ENCODE data around the gene NRN1.

Gene NRN1

GRCh38 chr6:5986861-5987260 lies 19.9 kb downstream of the NRN1 start:
- no peak for DNase-seq
- Histone ChIP-seq H3K14ac (ENCODE audit: low read length in 2 of 2) (no peak overlapping the region), H3K79me1 (replicated peaks; ENCODE audit: low read length, poor library complexity, severe bottlenecking) (no peaks in the 10 kb centered on the region), H3K18ac (ENCODE audit: low read depth in 1 of 2, low read length in 2 of 2) (no peak overlapping the region), H4K8ac (ENCODE audit: low read length) (no peak overlapping the region), H3K4me2 (ENCODE audit: low read length, poor library complexity, severe bottlenecking) (no peak overlapping the region), H3K27ac (ENCODE audit: low read length, poor library complexity, severe bottlenecking) (no peak overlapping the region), H2BK15ac (ENCODE audit: low read depth, poor library complexity, severe bottlenecking) (no peak overlapping the region), H2BK12ac (ENCODE audit: low read length in 2 of 2) (no peak overlapping the region), H4K91ac (ENCODE audit: low read length) (no peak overlapping the region), H3K4ac (ENCODE audit: low read depth in 1 of 2, low read length in 2 of 2) (no peak overlapping the region), H3K36me3 (ENCODE audit: control insufficient read depth in 1 of 2, insufficient read depth in 2 of 2, low read depth in 1 of 2, low read length in 2 of 2) (no peaks in the 10 kb centered on the region), H3K27me3 (ENCODE audit: control insufficient read depth in 1 of 2, insufficient read depth in 1 of 2, low read length in 2 of 2) (peaks cover 0 to 20% of the 10 kb centered on the region in 2 experiments), H3K9me3 (ENCODE audit: control insufficient read depth, low read length) (peaks cover 5% of the 10 kb centered on the region), H3K9ac (ENCODE audit: low read length) (no peak overlapping the region), H2AFZ (ENCODE audit: low read depth, low read length) (no peak overlapping the region), H2AK5ac (ENCODE audit: low read length, severe bottlenecking) (no peak overlapping the region), H3K23ac (ENCODE audit: low read length in 2 of 2) (no peak overlapping the region), H3K4me3 (ENCODE audit: insufficient read depth in 1 of 2, low read depth in 1 of 2, low read length in 2 of 2) (no peak overlapping the region), H2BK120ac (ENCODE audit: low read depth, low read length) (no peak overlapping the region), H3K4me1 (ENCODE audit: control insufficient read depth, insufficient read depth, low read depth, low read length) (no peaks in the 10 kb centered on the region), H2BK5ac (ENCODE audit: low read depth, low read length, poor library complexity, severe bottlenecking) (no peak overlapping the region)
- 48% methylated on average over 1 of the region's 2 CpGs for WGBS

DNA sequence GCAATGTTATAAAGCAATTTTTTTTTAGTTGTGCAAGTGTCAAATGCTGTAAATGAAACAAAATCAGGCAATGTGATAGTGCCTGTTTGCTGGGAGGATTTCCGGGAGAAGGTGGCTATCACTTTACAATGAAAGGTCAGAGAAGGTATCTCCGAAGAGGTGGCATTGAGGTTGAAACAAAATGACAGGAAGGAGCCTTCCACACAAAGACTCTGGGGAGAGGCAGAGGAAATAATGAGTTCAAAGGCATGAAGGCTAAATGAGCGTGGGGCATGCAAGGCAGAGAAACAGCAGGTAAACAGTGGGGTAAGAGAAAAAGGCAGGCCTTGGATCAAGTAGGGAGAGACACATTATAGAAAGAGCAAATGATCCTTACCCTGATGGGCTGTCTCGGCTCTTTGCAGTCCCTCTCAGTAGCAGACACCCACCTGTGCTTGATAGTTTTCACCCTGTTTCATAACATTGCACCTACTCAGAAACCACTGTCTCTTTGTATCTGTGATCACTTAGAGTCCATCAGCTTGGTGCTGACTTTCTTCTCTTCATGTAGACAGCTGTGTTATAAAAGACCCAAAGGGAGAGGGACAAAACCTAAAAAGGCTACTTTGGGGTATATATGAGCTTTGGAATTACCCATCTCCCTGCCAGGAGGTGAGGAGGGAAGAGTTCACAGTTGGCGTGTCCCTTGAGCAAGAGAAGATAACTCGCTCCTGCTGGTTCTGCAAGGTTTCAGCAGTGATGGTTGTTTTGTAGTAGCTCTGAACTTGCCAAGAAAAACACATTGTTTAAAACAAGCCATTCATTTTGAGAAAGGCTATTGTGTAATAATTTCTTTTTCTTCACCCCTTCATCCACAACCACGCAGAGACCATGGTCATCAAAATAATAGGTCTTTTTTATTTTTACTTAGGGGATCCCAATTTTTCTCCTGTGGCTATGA lies 22.3 kb downstream of the NRN1 start:
- no peak overlapping the region for H3K18ac ChIP-seq (ENCODE audit: low read depth in 1 of 2, low read length in 2 of 2)
- 74% methylated on average over 6 of the region's 7 CpGs for WGBS

GRCh38 chr6:5981126-5982026 lies 25.3 kb downstream of the NRN1 start:
- DNase-seq = no peak

More for the DNA sequence above, 22.3 kb downstream of the NRN1 start:
- no peak overlapping the region for H4K91ac ChIP-seq (ENCODE audit: low read length)
- peaks cover 0 to 20% of the 10 kb centered on the region in 2 experiments for H3K27me3 ChIP-seq (ENCODE audit: control insufficient read depth in 1 of 2, insufficient read depth in 1 of 2, low read length in 2 of 2)
- H3K9ac ChIP-seq (ENCODE audit: low read length) = no peak overlapping the region
- H2BK12ac ChIP-seq (ENCODE audit: low read length in 2 of 2) = no peak overlapping the region
- no peak overlapping the region for H3K14ac ChIP-seq (ENCODE audit: low read length in 2 of 2)
- no peaks in the 10 kb centered on the region for H3K4me1 ChIP-seq (ENCODE audit: control insufficient read depth, insufficient read depth, low read depth, low read length)
- no peak overlapping the region for H3K4me2 ChIP-seq (ENCODE audit: low read length, poor library complexity, severe bottlenecking)
- H2AK5ac ChIP-seq (ENCODE audit: low read length, severe bottlenecking) = no peak overlapping the region
- H3K36me3 ChIP-seq (ENCODE audit: control insufficient read depth in 1 of 2, insufficient read depth in 2 of 2, low read depth in 1 of 2, low read length in 2 of 2) = no peaks in the 10 kb centered on the region
- H3K9me3 ChIP-seq (ENCODE audit: control insufficient read depth, low read length) = peaks cover 5% of the 10 kb centered on the region
- no peak overlapping the region for H2BK5ac ChIP-seq (ENCODE audit: low read depth, low read length, poor library complexity, severe bottlenecking)
- no peak overlapping the region for H2BK120ac ChIP-seq (ENCODE audit: low read depth, low read length)
- no peak overlapping the region for H3K4me3 ChIP-seq (ENCODE audit: insufficient read depth in 1 of 2, low read depth in 1 of 2, low read length in 2 of 2)
- H3K23ac ChIP-seq (ENCODE audit: low read length in 2 of 2) = no peak overlapping the region
- H2AFZ ChIP-seq (ENCODE audit: low read depth, low read length) = no peak overlapping the region
- H3K4ac ChIP-seq (ENCODE audit: low read depth in 1 of 2, low read length in 2 of 2) = no peak overlapping the region
- H2BK15ac ChIP-seq (ENCODE audit: low read depth, poor library complexity, severe bottlenecking) = no peak overlapping the region
- no peaks in the 10 kb centered on the region for H3K79me1 ChIP-seq (replicated peaks; ENCODE audit: low read length, poor library complexity, severe bottlenecking)
- H3K27ac ChIP-seq (ENCODE audit: low read length, poor library complexity, severe bottlenecking) = no peak overlapping the region
- no peak overlapping the region for H4K8ac ChIP-seq (ENCODE audit: low read length)
- no peak for DNase-seq

More at GRCh38 chr6:5981126-5982026, 25.3 kb downstream of the NRN1 start:
- H3K9me3 ChIP-seq (ENCODE audit: control insufficient read depth, low read length) = no peaks in the 10 kb centered on the region
- no peak overlapping the region for H3K4me3 ChIP-seq (ENCODE audit: insufficient read depth in 1 of 2, low read depth in 1 of 2, low read length in 2 of 2)
- no peak overlapping the region for H2BK120ac ChIP-seq (ENCODE audit: low read depth, low read length)
- peaks cover 0 to 20% of the 10 kb centered on the region in 2 experiments for H3K27me3 ChIP-seq (ENCODE audit: control insufficient read depth in 1 of 2, insufficient read depth in 1 of 2, low read length in 2 of 2)
- no peak overlapping the region for H3K27ac ChIP-seq (ENCODE audit: low read length, poor library complexity, severe bottlenecking)
- no peak overlapping the region for H3K18ac ChIP-seq (ENCODE audit: low read depth in 1 of 2, low read length in 2 of 2)
- no peak overlapping the region for H3K4ac ChIP-seq (ENCODE audit: low read depth in 1 of 2, low read length in 2 of 2)
- H4K8ac ChIP-seq (ENCODE audit: low read length) = no peak overlapping the region
- no peak overlapping the region for H2BK12ac ChIP-seq (ENCODE audit: low read length in 2 of 2)
- no peak overlapping the region for H2AFZ ChIP-seq (ENCODE audit: low read depth, low read length)
- no peaks in the 10 kb centered on the region for H3K36me3 ChIP-seq (ENCODE audit: control insufficient read depth in 1 of 2, insufficient read depth in 2 of 2, low read depth in 1 of 2, low read length in 2 of 2)
- H2BK15ac ChIP-seq (ENCODE audit: low read depth, poor library complexity, severe bottlenecking) = no peak overlapping the region
- H3K23ac ChIP-seq (ENCODE audit: low read length in 2 of 2) = no peak overlapping the region
- H3K4me1 ChIP-seq (ENCODE audit: control insufficient read depth, insufficient read depth, low read depth, low read length) = no peaks in the 10 kb centered on the region
- no peak overlapping the region for H3K4me2 ChIP-seq (ENCODE audit: low read length, poor library complexity, severe bottlenecking)
- H3K9ac ChIP-seq (ENCODE audit: low read length) = no peak overlapping the region
- 54% methylated on average over 4 of the region's 7 CpGs for WGBS
- H2BK5ac ChIP-seq (ENCODE audit: low read depth, low read length, poor library complexity, severe bottlenecking) = no peak overlapping the region
- no peaks in the 10 kb centered on the region for H3K79me1 ChIP-seq (replicated peaks; ENCODE audit: low read length, poor library complexity, severe bottlenecking)
- H3K14ac ChIP-seq (ENCODE audit: low read length in 2 of 2) = no peak overlapping the region
- H4K91ac ChIP-seq (ENCODE audit: low read length) = no peak overlapping the region
- H2AK5ac ChIP-seq (ENCODE audit: low read length, severe bottlenecking) = no peak overlapping the region
